Measurements from ENCODE around the gene HGS. TPM values are rescaled to one million over a fixed set of nuclear protein-coding genes. Genes with fewer than 3 reads are reported as not detected.

The HGS gene
- total RNA-seq, 1 donor from 2014 or later = 109 TPM

DNA sequence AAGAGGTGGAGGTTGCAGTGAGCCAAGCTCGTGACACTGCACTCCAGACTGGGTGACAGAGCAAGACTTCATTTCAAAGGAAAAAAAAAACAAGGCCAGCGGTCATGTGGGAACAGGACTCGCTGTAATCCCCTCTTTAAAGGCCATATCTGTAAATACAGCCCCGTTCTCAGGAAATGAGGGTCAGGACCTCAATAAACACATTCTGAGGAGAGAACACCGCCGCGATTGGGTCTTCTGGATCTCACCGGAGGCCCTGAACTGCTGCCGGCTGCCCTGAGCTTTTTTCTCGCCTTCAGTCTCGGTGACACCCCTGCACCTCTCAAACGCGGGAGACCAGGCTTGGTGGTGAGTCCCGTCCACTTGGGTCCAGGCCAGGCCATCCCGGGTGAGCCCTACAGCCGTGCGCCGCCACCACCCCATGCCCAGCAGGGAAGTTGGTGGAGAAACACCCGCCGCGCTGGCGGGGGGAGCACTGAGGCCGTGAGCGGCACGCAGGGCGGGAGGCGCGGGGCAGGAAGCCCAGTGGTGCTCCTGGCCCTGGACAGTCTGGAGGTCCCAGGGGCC is 56.7 kb downstream of the HGS start:
- no peak for DNase-seq (ENCODE audit: low spot score)

DNA sequence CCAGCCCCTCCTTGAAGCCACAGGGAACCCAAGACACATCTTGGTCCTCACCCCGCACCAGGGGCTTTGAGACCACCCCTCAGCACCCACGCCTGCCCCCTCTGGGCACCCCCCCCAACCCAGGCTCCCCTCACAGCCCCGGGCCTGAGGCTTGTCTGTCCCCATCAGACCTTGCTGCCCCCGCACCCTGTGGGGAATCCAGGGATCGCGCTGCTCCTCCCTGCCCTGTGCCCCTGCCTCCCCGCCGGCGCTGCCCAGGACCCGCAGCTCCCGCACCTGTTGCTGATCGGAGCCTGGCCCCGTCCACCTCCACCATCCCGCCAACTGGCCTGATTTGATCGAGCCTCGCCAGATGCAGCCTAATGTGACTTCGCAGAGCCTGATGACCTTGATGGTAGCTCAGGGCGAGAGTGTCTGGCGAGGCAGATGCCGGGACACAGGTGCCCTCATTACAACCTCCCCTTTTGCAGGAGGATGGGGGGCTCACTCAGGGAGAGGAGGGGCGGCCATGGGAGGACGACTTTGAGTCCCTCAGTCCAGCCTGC is 57.3 kb downstream of the HGS start:
- no peak for DNase-seq (ENCODE audit: low spot score)

DNA sequence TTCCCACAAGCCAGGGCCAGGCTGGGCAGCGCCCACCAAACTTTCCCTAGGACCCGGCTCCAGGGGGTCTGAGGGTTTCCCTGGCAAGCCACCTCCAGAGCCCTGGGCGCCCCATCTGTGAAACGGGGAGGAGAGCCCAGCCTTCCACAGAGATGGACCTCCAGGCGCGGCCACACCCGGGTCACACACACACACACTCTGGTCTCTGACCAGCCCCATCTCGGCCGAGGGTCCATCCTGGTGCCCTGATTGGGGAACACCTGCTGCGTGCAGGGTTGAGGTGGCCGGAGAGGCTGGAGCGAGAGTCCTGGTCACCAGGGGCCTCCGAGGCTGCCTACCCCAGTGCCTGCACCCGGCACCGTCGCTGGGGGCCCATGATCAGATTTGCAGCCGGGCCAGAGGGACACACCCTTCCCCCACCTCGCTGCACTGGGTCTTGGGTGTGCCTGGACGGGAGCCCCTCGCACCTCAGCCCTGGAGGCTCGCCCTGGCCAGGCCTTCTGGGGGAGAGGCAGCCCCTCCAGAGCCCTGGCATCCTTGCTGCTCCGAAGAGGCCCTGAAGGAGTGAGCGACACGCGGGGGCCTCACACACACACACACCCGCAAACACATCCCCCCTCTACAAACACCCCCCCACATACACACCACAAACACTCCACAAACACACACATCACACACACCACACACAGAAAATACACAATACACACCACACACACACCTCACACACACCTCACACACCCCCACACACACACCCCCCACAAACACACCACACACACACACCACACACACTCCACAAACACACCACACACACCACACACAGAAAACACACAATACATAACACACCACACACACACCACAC is 58.0 kb downstream of the HGS start:
- DNase-seq (ENCODE audit: low spot score) = no peak

Small RNA genes lying within 50 kb of the gene (microRNA-seq; reads per million reads assigned to microRNA genes)
- gene MIR6786 (ENCODE audit: borderline number of aligned reads) = not detected

Other genes with a start within 250 kb of the HGS start
- gene ACTG1, start 171.2 kb upstream of the HGS start, total RNA-seq = 1,641 TPM
- 0.39 TPM for gene FSCN2, start 155.6 kb upstream of the HGS start, total RNA-seq
- gene FAAP100, start 131.7 kb upstream of the HGS start, total RNA-seq = 25.5 TPM
- 129 TPM for gene NPLOC4, start 46.9 kb upstream of the HGS start, total RNA-seq
- 0.29 TPM for gene TSPAN10, start 46.8 kb upstream of the HGS start, total RNA-seq
- 1.3 TPM for gene PDE6G, start 27.5 kb upstream of the HGS start, total RNA-seq
- gene OXLD1, start 17.4 kb upstream of the HGS start, total RNA-seq = 27.5 TPM
- gene CCDC137, start 17.3 kb upstream of the HGS start, total RNA-seq = 11.9 TPM
- 25.0 TPM for gene ARL16, start 214 bp upstream of the HGS start, total RNA-seq
- 60.7 TPM for gene MRPL12, start 19.4 kb downstream of the HGS start, total RNA-seq
- gene SLC25A10, start 28.3 kb downstream of the HGS start, total RNA-seq = 17.0 TPM
- gene GCGR, start 120.1 kb downstream of the HGS start, total RNA-seq = 0.26 TPM
- gene MCRIP1, start 149.3 kb downstream of the HGS start, total RNA-seq = 63.2 TPM
- not detected for gene PPP1R27, start 151.0 kb downstream of the HGS start, total RNA-seq
- 575 TPM for gene P4HB, start 176.5 kb downstream of the HGS start, total RNA-seq
- 521 TPM for gene ARHGDIA, start 187.3 kb downstream of the HGS start, total RNA-seq
- 46.2 TPM for gene ALYREF, start 207.6 kb downstream of the HGS start, total RNA-seq
- gene ANAPC11, start 207.7 kb downstream of the HGS start, total RNA-seq = 102 TPM
- not detected for gene NPB, start 218.2 kb downstream of the HGS start, total RNA-seq
- 33.9 TPM for gene PCYT2, start 227.4 kb downstream of the HGS start, total RNA-seq
- 16.9 TPM for gene SIRT7, start 234.2 kb downstream of the HGS start, total RNA-seq
- 29.7 TPM for gene MAFG, start 243.7 kb downstream of the HGS start, total RNA-seq

All from mesenteric fat pad (tissue), 1 donor.